GM18907 (cell line): ENCODE data around the gene OR52I1.

Experiments used
- ATAC-seq: cut with Tn5 transposase; IDR thresholded peaks from one replicate; pipeline ENCODE4 v1.9.1; 2021; ENCODE audit warnings: mild to moderate bottlenecking, moderate library complexity; ENCODE audit not compliant: unreplicated experiment

The OR52I1 gene

DNA sequence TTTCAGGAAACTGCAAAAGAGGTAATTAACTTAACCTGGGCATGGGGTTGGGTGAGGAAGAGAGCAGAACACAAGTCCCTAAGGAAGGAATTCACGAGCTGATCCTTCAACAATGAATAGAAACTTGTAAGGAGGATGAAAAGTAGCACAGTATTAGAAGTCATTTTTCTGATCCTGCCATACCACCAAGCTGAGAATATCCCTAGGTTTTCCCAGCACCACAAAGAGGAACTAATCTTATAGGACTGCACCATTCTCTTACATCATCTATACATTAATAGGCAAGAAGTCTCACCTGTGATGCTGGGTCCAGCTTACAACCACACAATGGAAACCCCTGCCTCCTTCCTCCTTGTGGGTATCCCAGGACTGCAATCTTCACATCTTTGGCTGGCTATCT, at the start of gene OR52I1:
Gene OR52I1, plus strand, starts transcription at position 301 of the 400 bp plus-strand sequence. Its CDS starts 0 bp downstream, at position 301.
- no peak for ATAC-seq

DNA sequence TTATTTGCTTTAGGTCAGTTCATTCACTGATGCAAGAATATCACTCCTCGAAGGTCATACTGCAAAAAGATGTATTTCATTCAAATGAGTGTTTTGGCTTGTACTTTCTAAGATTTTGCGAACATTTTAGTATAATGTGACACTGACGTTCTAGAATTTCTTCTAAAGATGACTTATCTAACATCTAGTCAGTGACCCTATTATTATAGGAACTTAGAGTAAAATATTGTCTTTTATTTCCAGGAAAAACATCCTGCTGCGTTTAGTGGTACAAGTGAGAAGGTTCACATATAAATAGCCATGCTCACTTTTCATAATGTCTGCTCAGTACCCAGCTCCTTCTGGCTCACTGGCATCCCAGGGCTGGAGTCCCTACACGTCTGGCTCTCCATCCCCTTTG, 48.9 kb upstream of the OR52I1 start, which contains the start of gene OR52M1:
Gene OR52M1, plus strand, starts transcription at position 301 of the 400 bp plus-strand sequence. Its CDS starts 0 bp downstream, at position 301.
- no peak for ATAC-seq

DNA sequence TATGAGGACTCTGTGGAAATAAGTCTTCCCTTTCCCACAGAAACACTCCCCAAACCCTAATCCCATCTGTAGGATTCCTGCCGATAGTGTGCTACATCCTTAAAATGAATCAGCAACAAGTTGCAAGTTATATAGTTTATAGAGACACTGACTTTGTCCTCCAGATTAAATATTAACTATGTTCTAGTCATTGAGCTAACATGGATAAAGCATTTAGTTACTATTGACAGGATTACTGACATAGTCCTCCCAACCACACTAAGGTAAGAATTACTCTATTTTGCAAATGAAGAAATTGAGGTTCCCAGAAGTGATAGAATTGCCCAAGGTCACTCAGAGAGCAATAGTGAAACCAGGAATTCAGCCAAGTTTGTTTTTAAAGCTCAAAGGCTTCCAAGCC, 47.0 kb upstream of the OR52I1 start:
- no peak for ATAC-seq

- ATAC-seq = no peak
Observed at GRCh38 chr11:4547416-4547815, 46.4 kb upstream of the OR52I1 start.

DNA sequence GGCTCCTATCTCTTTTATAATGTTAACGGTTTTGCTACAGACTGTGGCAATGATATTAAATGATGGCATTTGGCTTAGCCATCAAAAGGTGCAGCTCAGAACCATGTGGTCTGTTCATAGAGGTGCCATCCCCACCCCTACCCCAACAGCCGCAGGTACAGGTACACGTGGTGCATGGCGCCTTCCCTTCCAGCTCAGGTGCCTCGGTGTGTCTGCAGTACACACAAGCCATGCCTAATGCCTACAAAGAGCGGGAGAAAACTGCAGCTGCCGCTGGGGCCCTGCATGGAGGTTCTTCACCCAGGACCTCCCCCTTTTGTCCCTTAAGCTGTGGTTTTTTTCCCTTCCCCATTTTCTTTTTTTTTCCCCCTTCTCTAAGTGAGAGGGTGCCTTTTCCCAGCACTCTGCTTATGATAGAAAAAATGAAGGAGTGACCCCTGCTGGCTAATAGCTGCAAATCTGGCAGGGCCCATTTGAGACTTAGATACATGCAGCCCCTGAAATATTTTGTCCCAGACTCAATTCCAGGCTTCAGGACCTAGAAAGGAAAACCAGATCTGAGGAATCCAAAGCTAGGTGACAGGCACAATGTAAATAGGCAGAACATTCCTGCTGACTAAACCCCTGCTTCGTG, 42.4 kb upstream of the OR52I1 start:
- no peak for ATAC-seq

- no peak for ATAC-seq
Observed at GRCh38 chr11:4559527-4560440, 34.1 kb upstream of the OR52I1 start.

- ATAC-seq = no peak
Observed at GRCh38 chr11:4560467-4560866, 33.4 kb upstream of the OR52I1 start.

DNA sequence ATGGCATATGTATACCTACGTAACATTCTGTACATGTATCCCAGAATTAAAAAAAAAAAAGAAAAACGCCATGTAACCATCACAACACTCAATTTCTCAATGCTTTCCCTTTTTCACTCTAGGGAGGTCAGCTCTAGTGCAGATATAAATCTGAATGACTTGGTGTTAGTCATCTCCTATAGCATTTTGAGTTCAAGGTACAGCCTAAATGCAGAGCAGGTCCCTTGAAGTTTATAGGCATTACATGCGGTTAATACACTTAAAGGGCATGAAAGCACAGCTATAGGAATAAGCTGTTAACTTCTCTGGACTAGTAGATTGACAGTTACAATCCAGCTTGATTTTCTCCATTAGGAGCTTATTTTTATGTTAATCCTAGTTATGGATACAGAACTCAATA, 28.5 kb upstream of the OR52I1 start:
- no peak for ATAC-seq

GRCh38 chr11:4569075-4569474, 24.8 kb upstream of the OR52I1 start:
- no peak for ATAC-seq

GRCh38 chr11:4576880-4577279, 17.0 kb upstream of the OR52I1 start:
- ATAC-seq = no peak

- no peak for ATAC-seq
Observed at GRCh38 chr11:4577761-4578160, 16.1 kb upstream of the OR52I1 start.

- no peak for ATAC-seq
Observed at GRCh38 chr11:4578624-4579023, 15.2 kb upstream of the OR52I1 start.

DNA sequence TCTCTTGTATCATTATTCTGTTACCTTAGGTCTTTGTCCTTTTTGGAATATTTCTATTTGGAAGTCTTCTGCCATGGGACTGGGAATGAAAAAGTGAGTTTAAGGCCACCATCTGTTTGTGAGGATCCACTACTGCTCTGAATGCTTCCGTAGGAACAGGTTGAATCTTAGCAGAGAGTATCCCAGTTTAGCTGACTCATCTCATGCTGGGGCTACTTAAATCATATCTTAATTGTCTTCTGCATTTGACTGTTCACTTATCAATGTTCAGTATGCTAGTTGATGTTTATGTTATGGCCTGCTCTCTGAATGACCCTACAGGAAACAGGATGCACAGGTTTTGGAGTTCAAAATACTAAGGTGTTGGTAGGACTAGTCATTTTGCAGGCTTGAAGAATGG, 13.7 kb upstream of the OR52I1 start:
- ATAC-seq = no peak

- no peak for ATAC-seq
Observed at GRCh38 chr11:4581443-4581842, 12.4 kb upstream of the OR52I1 start, which contains the start of gene OR52I2. TSS of gene OR52I2 (plus strand) at chr11:4581743.

GRCh38 chr11:4589017-4589416, 4.8 kb upstream of the OR52I1 start:
- ATAC-seq = no peak

DNA sequence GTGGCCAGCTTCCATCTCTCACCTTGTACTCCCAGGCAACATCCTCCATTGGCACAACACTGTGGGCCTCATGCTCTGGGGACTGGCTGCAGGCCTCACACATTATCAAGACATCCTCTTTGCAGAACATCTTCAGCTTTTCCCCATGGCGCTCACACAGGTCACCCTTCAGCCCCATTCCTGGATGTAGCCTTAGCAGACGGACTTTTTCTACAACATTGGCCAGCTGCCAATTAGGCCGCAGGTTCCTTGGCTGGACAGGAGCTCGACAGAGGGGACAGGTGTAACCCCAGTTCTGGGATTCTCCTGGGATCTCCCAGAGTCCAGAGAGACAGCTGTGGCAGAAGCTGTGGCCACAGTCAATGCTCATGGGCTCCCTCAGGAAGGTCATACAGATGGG, 11.2 kb downstream of the OR52I1 start:
- ATAC-seq = no peak

GRCh38 chr11:4606231-4607015, 12.6 kb downstream of the OR52I1 start:
- ATAC-seq = no peak

- ATAC-seq = no peak
Observed at GRCh38 chr11:4607096-4607495, 13.3 kb downstream of the OR52I1 start.

- ATAC-seq = peak; percentile 100
Observed at GRCh38 chr11:4607781-4608666, 14.2 kb downstream of the OR52I1 start, which contains the start of gene TRIM68. TSS of gene TRIM68 (minus strand) at chr11:4608231. CDS start at chr11:4605504, 2,727 bp downstream.
